ENCODE results near the gene LTBP4. TPM values are rescaled to one million over a fixed set of nuclear protein-coding genes. Genes with fewer than 3 reads are reported as not detected.

LTBP4 gene
- total RNA-seq, 2 experiments from 2014 or later, result 141 to 144 TPM

GRCh38 chr19:40668991-40669614 is 67.9 kb downstream of the LTBP4 start:
- CTCF ChIA-PET, result no interaction called here
- POLR2A ChIA-PET, result no interaction called here

- ChIA-PET POLR2A (no interaction called here), CTCF (interaction anchor here (1.0 kb wide), 1 partner anchor 37 kb away, joined by 5 read pairs; no protein-coding TSS in a partner anchor)
Observed at GRCh38 chr19:40671404-40671803, 70.2 kb downstream of the LTBP4 start.

DNA sequence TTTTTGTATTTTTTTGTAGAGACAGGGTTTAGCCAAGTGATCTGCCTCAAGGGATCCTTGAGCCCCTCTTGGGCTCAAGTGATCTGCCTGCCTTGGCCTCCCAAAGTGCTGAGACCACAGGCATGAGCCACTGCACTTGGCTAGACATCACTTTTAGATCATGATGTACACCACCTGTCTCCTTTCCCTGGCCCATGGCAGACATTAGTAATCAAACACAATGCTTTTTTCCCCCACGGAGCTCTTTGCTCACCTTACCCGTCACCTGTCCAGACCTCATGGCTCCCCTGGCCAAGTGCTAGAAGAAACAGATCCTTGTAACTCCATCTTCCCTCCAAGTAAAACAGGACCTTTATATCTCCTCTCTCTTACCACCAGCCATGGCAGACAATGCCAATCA is 70.9 kb downstream of the LTBP4 start:
- CTCF ChIA-PET, result no interaction called here

GRCh38 chr19:40672573-40673299 is 71.6 kb downstream of the LTBP4 start:
- POLR2A ChIA-PET, result interaction anchor here (0.9 kb wide), 1 partner anchor 19 kb away, joined by 3 read pairs; no protein-coding TSS in a partner anchor
- CTCF ChIA-PET, result interaction anchor here (1.1 kb wide), 1 partner anchor 10 kb away, joined by 3 read pairs; no protein-coding TSS in a partner anchor

More for the DNA sequence above, 70.9 kb downstream of the LTBP4 start:
- POLR2A ChIA-PET, result interaction anchor here (0.9 kb wide), 1 partner anchor 19 kb away, joined by 3 read pairs; no protein-coding TSS in a partner anchor

GRCh38 chr19:40673397-40673796 is 72.2 kb downstream of the LTBP4 start:
- CTCF ChIA-PET, result interaction anchor here (1.1 kb wide), 1 partner anchor 10 kb away, joined by 3 read pairs; no protein-coding TSS in a partner anchor
- POLR2A ChIA-PET, result no interaction called here

DNA sequence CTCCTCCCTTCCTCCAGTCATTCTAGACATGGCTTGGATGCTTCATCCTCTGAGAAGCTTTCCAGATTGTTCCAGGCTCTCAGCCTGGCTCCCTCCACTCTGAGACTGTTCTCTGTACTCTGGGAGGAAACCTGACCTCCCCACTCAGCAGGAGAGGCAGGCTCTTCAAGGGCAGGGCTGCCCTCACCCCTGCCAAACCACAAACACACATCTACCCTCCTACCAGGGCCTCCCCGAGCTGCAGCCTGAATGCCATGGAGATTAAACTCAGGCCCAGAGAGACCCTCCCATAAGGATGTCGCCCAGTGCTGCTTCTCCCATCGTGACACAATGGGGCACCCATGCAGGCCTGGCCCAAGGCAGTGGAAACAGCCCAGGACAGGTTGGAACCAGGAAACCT is 73.1 kb downstream of the LTBP4 start:
- POLR2A ChIA-PET, result interaction anchor here (0.7 kb wide), 1 partner anchor 48 kb away, joined by 11 read pairs; no protein-coding TSS in a partner anchor
- CTCF ChIA-PET, result interaction anchor here (1.1 kb wide), 1 partner anchor 11 kb away, joined by 3 read pairs; no protein-coding TSS in a partner anchor

DNA sequence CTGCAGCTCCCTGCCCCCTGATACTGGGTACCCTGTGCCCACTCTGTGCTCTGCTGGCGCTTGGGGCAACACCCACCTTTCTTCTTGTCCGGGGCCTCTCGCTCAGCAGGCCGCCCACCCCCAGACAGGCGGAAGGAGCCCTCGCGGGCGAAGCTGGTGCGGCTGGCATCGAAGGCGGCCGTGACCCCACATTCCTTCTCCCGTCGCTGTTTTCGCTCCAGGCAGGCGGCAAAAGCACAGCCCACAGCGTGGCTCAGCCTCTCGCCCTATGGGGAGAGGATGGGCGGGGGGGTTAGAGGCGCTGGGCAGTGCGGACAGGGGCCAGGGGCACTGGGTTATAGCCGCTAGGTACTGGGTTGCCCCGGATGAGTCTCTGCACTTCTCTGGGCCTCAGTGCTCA is 76.0 kb downstream of the LTBP4 start:
- ChIA-PET POLR2A (no interaction called here), CTCF (interaction anchor here (0.5 kb wide), 1 partner anchor 42 kb away, joined by 4 read pairs; no protein-coding TSS in a partner anchor)

Other genes with a start within 250 kb of the LTBP4 start
- gene HIPK4, start 211.2 kb upstream of the LTBP4 start, total RNA-seq, result under 1 TPM in 1 of 2 experiments, not detected in 1; 0.08 TPM
- gene PRX, start 188.0 kb upstream of the LTBP4 start, total RNA-seq, result under 1 TPM; 0.67 to 0.84 TPM
- 10 to 100 TPM; 14.2 to 14.7 TPM for gene SERTAD1, start 175.4 kb upstream of the LTBP4 start, total RNA-seq
- gene SERTAD3, start 157.0 kb upstream of the LTBP4 start, total RNA-seq, result 1 to 10 TPM; 6.0 to 6.8 TPM
- gene BLVRB, start 135.6 kb upstream of the LTBP4 start, total RNA-seq, result 10 to 100 TPM; 16.8 to 18.8 TPM
- gene SPTBN4, start 134.4 kb upstream of the LTBP4 start, total RNA-seq, result under 1 TPM; 0.40 to 0.92 TPM
- 10 to 100 TPM; 86.7 to 93.5 TPM for gene SHKBP1, start 24.5 kb upstream of the LTBP4 start, total RNA-seq
- gene NUMBL, start 89.3 kb downstream of the LTBP4 start, total RNA-seq, result 10 to 100 TPM; 15.2 TPM
- gene COQ8B, start 115.5 kb downstream of the LTBP4 start, total RNA-seq, result 10 to 100 TPM; 22.1 to 22.5 TPM
- gene ITPKC, start 115.7 kb downstream of the LTBP4 start, total RNA-seq, result 1 to 10 TPM; 5.2 to 5.7 TPM
- 1 to 10 TPM; 9.2 to 9.8 TPM for gene ACTMAP, start 149.1 kb downstream of the LTBP4 start, total RNA-seq
- 100 to 1,000 TPM; 215 to 237 TPM for gene SNRPA, start 149.8 kb downstream of the LTBP4 start, total RNA-seq
- gene MIA, start 174.2 kb downstream of the LTBP4 start, total RNA-seq, result not detected
- 10 to 100 TPM; 23.4 to 24.5 TPM for gene RAB4B, start 176.9 kb downstream of the LTBP4 start, total RNA-seq
- 10 to 100 TPM; 89.7 to 90.9 TPM for gene EGLN2, start 197.8 kb downstream of the LTBP4 start, total RNA-seq
- not detected for gene CYP2A6, start 249.1 kb downstream of the LTBP4 start, total RNA-seq

Measured in activated CD8-positive, alpha-beta memory T cell treated with anti-CD3 and anti-CD28 coated beads for 36 hours (primary cell).